Activated CD8-positive, alpha-beta memory T cell treated with anti-CD3 and anti-CD28 coated beads, Interleukin-2, amount 50 U/mL, for 48 hours (primary cell): Measurements from ENCODE around the gene CDK2AP2.
A peak's percentile ranks its signal among the peaks of the same experiment; 100 is the strongest.
"Not testable (repeated sequence)": the region's sequence is repeated elsewhere in the genome, so short reads cannot be mapped to it uniquely, and the experiment has no call there.

ENCODE experiments used
- DNase-seq: peaks from one replicate; pipeline ENCODE4 v3.0.0-alpha.2; 2020

CDK2AP2 gene

DNA sequence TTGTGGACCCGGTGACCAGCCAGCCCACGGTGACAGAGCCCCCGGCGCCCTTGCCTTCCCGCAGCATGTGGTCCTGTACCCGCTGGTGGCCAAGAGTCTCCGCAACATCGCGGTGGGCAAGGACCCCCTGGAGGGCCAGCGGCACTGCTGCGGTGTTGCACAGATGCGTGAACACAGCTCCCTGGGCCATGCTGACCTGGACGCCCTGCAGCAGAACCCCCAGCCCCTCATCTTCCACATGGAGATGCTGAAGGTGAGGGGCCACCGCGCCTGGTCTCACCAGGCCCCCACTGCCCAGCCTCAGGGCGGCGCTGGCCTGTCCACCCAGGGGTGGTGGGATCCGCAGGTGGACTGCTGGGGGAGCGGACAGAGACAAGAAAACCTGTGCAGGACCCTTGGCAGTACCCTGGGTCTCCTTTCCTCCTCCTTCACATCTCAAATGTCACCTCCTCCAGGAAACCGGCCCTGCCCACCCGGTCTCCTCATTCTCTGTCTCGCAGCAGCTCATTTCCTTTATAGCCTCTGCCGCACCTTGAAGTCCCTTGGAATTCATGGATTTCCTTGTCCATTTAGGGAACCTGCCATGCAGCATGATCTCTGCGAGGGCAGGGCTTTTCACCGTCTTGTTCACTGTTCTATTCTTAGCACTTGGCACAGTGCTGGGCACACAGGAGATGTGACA, 18.6 kb downstream of the CDK2AP2 start:
- DNase-seq, result no peak

DNA sequence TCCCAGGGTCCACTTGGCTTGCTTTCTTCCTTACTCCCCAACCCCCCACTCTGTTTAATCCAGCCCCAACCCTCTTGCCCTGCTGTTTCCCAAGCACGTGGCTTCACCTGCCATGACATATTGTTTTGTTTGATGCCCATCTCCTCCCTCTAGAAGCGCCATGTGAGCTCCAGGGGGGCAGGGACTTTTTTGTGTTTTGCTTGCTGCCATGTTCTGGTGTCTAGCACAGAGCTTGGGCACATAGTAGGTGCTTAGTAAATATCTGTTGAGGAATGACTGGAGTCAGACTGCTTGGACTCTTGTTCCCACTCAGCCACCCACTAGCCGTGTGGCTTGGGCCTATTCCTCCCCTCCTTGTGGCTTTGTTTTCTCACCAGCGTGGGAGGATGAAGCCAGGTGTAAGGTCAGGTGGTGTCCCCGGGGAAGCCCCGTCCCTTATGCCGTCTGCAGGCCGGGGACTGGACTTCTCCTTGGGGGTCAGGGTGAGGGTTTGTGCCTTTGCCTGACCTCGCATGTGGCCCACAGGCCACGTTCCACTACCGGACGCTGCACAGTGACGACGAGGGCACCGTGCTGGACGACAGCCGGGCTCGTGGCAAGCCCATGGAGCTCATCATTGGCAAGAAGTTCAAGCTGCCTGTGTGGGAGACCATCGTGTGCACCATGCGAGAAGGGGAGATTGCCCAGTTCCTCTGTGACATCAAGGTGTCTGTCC, 21.3 kb downstream of the CDK2AP2 start:
- peak; percentile 76 for DNase-seq

DNA sequence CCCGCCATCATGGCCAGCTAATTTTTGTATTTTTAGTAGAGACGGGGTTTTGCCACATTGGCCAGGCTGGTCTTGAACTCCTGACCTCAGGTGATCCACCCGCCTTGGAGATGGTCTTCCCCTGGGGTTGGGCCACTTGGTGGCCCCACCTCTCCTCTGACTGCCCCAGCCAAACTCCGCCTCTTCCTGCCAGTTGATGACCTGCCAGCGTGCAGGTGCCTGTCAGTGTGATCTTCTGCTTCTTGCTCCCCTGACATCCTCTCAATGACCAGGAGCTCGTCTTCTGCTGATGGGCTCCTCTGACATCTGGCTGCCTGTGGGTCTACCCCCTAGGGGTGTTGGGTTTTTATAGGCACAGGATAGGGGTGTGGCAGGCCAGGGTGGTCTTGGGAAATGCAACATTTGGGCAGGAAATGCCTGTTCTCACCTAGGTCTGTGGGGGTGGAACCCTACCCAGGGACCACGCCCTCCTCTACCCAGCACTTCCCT, 22.0 kb downstream of the CDK2AP2 start:
- peak; percentile 84 for DNase-seq

DNA sequence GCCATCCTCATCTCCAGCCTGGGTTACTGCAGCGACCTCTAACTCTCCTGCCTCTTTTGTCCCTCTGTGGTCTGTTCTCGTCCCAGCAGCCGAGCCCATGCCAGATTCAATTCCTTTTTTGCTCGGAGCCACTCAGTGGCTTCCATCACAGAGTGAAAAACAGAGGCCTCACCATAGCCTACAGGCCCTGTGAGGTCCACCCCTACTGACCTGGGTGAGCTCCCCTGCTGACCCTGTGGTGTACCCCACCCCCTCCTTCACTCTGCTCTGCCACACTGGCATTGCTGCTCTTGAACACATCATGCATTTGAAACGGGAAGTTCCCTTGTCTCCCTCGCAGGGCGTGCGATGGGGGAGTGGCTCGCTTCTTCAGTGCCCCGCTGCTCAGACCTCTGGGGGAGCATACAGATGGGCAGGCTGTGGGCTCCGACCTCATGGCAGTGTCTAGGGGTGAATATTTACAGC, 23.1 kb downstream of the CDK2AP2 start:
- peak; percentile 86 for DNase-seq

DNA sequence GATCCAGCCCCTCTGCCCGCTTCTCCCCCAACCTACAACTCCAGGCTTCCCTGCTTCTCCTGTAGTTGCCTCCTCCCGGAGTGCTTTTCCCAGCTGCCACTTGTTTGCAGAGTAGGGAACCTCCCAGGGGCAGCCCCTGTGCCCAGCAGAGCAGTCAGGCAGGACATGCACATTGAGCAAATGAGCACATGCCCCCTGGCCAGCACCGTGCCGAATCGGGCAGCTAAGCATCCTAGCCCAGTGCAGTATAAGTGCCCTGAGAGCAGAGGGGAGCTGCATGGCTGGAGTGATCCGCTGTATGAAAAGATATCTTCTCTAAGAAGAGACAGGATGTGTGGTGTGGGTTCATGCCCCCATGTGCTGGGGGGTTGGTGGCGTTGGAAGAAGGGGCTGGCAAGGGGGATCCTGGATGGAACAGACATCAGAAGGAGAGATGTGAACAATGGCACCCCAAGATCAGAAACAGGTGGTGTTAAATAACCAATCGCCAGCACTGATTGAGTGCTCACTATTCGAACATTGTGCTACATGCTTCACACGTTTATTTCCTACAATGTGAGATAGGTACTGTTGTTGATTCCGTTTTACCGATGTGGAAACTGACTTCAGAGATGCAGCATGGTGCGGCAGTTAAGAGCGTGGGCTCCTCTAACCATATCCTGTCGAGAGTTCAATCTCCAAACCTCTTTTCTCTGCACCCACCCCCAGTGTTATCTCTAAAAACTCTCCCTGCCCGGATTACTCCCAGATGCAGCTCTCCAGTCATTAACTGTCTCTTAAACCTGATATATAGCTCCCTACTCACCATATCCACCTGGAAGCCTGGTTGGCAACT, 23.9 kb downstream of the CDK2AP2 start:
- peak; percentile 78 for DNase-seq

DNA sequence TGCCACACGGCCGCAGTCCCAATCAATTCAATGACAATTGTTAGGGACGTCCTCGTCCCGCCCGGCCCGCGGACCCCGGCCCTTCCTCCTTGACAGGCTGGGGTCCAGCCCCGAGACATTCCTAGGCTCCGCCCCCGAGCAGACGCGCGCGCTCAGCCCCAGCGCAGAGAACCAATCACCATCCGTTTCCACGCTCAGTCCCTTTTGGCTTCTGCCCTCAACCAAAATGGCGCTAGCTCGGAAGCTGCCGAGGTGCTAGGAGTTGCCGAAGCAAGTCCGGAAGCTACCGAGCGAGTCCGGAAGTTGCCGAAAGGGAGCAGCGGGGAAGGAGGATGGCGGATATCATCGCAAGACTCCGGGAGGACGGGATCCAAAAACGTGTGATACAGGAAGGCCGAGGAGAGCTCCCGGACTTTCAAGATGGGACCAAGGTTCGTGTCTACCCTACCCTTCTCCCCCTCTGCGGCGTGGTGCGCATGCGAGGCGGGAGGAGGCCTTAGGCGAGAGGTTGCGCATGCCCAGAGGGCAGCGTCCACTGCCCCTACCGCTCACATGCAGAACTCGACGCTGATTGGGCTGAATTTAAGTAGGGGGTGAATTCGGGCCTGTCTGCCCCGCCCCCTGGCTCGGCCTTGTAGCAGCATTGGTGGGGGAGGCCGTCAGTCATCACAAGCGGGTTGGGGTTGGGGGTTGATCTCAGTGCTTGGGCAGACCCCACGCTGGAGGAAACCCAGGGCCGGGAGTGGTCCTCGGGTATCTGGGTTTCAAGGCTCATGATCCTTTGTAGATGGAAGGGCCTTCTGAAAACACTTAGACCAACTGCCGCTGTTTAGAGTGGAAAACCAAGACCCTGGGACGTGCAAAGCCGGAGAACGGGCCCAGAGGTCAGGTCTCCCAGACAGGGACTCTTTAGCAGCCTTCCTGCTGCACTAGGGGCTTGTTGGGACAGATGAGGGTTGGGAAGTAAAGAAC, 24.8 kb downstream of the CDK2AP2 start, which contains the start of gene AIP:
AIP (plus strand) TSS at position 200 of the 972 bp plus-strand sequence; CDS start at position 333, 133 bp downstream.
- peak; percentile 96 for DNase-seq

DNA sequence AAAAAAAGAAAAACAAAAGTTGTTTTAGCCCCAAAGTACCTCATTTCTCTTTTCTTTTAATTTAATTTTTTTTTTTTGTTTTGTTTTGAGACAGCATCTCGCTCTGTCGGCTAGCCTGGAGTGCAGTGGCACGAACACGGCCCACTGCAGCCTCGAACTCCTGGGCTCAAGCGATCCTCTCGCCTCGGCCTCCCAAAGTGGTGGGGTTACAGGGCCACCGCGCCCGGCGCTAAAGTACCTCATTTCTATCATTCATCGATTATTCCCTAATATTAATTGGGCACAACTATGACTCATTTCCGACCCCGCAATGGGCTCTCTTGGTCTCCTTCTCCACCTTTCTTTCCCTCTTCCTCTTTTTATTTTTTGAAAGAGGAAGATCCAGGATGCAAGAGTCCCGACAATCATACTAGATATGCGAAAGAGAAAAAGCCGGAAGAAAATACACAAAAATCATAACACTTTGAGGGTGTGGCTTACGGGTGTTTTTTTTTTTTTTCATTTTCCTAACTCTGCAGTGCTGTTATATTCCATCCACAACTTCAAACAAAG, 25.6 kb downstream of the CDK2AP2 start:
- no peak for DNase-seq

DNA sequence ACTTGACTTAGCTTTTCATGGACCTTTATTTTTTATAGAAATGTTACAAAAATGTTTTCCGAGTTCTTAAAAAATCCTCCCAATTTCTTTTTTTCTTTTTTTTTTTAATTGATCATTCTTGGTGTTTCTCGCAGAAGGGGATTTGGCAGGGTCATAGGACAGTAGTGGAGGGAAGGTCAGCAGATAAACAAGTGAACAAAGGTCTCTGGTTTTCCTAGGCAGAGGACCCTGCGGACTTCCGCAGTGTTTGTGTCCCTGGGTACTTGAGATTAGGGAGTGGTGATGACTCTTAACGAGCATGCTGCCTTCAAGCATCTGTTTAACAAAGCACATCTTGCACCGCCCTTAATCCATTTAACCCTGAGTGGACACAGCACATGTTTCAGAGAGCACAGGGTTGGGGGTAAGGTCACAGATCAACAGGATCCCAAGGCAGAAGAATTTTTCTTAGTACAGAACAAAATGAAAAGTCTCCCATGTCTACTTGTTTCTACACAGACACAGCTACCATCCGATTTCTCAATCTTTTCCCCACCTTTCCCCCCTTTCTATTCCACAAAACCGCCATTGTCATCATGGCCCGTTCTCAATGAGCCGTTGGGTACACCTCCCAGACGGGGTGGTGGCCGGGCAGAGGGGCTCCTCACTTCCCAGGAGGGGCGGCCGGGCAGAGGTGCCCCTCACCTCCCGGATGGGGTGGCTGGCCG, 30.5 kb downstream of the CDK2AP2 start:
- not testable (repeated sequence) for DNase-seq

DNA sequence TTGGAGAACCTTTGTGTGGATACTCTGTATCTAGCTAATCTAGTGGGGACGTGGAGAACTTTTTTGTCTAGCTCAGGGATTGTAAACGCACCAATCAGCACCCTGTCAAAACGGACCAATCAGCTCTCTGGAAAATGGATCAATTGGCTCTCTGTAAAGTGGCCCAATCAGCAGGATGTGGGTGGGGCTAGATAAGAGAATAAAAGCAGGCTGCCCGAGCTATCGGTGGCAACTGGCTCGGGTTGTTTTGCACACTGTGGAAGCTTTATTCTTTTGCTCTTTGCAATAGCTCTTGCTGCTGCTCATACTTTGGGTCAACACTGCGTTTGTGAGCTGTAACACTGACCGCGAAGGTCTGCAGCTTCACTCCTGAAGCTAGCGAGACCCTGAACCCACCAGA, 31.3 kb downstream of the CDK2AP2 start:
- DNase-seq, result not testable (repeated sequence)

DNA sequence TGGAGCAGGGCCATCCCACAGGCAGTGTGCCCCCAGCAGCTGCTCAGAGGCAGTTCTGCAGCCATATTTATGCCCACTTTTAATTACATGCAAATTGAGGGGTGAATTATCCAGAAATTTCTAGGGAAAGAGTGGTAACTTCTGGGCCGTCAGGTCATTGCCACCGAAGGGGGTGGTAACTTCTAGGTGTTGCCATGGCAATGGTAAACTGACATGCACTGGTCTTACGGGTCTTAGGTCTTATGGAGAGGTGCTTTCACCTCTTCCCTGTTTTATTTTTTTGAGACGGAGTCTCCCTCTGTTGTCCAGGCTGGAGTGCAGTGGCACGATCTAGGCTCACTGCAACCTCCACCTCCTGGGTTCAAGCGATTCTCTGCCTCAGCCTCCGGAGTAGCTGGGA, 35.1 kb downstream of the CDK2AP2 start:
- no peak for DNase-seq

DNA sequence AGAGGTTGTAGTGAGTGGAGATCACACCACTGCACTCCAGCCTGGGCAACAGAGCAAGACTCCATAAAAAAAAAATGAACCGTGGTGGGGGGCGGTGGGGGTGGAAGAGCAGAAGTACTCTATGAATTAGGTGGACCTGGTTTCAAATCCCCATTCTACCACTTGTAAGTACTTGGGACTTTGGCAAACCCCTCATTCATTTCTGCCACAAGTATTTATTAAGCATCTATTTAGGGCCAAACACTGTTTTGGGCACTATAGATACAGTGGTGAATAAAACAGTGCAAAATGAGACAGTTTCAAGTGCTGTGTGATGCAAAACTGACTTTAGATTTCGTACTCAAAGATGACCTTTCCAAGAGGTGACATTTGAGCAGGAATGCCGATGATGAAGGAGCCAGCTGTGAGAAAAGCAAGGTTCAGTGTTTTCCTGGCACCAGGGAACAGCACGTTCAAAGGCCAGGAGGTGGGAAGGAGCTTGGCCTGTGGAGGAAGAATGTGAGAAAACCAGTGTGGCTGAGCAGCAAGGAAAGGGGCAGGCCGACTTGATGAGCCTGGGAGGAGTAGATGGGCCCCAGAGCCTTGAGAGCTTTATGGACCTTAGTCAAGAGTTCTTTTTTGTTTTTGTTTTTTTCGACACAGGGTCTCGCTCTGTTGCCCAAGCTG, 37.5 kb downstream of the CDK2AP2 start:
- no peak for DNase-seq

DNA sequence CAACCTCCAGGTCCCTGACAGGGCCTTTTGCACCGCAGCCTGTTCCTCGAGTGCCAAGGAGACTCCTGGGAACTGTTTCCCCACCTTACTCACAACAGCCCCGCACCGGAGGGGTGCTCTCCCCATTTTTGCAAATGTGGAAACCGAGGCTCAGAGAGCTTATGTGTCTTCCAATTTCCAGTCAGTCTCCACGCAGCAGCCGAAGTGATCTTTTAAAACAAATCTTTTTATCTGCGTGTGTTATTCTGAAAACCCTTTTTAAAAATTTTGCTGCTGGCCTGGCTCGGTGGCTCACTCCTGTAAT, 38.5 kb downstream of the CDK2AP2 start:
- no peak for DNase-seq

DNA sequence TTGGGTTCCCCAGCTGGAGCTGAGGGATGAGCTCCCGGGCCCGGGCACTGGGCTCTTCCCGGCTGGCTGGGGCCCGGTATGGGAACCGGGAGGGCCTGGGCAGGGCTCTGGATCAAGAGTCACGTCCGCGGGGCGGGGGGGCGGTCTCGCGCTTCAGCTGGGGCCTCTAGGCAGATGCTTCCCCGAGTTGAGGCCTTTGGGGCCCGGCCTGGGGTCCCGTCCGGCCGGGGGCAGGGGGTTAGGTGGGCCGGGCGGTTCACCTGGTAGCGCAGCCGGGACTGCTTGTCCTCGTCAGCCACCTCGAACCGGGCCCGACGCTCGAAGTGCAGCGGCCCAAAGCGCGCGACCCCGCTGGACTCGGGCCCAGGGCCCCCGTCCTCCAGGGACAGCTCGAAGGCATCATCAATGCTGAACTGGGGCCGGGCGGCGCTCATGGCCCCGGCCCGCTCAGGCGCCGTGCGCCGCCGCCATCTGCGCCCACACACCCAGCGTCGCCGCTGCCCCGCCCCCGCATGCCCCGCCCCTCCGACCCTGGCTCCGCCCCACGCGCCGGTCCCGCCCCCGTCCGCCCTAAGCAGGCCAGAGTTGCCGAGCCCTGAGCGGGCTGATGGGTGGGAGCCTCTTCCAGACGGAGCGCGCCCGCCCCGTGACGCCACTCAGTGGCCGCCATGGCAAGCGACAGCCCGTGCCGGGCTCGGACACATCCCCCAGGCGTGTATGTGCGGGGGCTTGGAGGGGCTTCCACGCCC, 39.0 kb downstream of the CDK2AP2 start, which contains the start of gene TMEM134:
TMEM134 (minus strand) TSS at position 493 of the 749 bp plus-strand sequence; CDS start at position 434, 59 bp downstream.
- DNase-seq, result peak; percentile 99

DNA sequence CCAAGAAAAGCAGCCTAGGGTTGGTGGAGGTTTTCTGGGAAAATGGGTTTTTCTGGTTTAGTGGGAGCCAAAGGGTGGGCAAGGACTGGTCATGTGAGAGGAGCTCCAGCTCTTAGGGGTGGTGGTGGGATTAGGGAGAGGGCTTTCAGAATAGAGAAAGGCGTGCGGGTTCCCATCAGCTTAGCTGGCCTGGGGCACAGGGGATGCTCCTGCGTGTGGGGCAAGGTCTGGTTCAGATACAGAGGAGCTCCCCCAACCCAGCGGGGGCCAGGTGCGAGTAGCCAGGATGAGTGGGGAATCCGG, 39.6 kb downstream of the CDK2AP2 start:
- DNase-seq, result no peak

DNA sequence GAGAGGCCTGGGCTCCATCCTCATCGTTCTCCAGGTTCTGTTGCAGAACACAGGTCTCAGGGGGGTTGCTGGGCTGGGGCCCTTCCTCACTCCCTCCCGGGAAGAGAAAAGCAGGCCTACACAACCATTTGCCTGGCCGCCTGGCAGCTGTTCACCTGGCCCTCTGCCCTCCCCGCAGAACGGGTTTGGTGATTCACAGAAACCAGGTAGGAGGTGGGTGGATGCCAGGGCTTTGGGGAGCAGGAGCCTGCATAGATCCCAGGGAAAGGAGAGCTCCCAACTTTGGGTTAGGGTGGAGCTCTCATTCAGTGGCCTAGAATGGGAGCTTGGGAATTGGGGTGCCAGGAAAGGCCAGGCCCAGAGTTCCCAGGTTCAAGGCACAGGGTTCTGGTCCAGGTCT, 39.9 kb downstream of the CDK2AP2 start:
- no peak for DNase-seq

DNA sequence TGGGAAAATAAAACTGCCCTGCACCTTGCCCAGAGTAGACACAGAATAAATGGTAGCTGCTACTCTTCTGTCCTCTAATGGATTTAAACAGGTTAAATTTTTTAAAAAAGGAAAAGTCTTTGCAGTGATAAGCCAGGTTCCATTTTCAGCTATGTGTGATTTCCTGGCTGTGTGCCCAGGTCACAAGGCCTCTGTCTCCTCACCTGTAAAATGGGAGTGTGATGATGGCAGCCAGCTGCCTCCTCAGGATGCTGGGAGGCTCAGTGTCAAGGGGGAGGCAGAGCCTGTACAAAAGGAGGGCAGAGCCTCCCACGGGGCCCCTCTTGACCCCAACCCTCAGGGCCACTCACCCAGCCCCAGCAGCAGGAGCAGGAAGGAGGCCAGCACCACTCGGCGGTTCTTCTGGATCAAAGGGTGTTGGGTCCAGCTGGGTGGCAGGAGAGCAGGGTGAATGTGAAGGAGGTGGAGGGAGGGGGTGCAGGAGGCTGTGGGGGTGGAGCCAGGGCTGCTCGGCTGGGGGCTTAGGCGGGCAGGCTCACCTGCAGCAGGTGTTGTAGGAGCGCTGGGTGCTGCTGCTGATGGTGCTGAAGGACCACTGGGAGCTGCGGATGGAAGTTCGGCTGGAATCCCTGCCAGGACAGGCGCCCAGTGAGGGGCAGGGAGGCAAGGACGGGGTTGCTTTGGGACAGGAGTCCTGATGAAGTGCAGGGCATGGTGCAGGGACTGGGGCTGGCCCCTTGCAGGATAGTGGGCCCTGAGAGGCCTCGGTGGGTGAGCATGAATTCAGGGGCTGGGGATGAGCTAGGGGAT, 40.8 kb downstream of the CDK2AP2 start:
- no peak for DNase-seq

DNA sequence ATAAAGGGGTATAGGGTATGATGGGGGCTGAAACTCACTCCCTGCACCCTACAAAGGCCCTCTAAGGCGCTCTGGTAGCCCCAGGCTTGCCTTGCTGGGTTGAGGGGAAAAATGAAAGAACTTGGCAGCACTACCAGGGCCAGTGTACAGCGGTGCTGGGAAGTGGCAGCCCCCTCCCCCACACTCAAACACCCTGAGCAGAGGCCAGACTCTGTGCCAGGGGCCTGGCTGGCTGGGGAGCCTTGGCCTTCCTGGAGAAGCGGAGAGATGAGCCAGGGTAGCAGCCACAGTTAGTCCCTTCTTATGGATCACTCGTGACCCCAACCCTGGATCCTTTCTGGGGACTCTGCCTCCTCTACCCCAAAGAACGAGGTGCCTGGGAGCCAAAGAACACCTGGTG, 41.6 kb downstream of the CDK2AP2 start:
- no peak for DNase-seq

DNA sequence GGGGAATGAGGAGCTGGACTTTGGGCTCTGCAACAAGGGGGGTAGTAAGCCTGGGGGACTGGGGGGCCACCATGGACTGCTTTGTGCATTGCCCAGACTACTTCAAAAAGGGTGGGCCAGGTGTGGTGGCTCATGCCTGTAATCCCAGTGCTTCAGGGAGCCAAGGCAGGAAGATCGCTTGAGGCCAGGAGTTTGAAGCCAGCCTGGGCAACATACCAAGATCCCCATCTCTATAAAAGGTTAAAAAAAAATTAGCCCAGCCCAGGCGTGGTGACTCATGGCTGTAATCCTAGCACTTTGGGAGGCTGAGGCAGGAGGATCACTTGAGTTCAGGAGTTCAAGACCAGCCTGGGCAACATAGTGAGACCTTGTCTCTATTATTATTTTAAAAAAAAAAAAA, 42.4 kb downstream of the CDK2AP2 start:
- not testable (repeated sequence) for DNase-seq

DNA sequence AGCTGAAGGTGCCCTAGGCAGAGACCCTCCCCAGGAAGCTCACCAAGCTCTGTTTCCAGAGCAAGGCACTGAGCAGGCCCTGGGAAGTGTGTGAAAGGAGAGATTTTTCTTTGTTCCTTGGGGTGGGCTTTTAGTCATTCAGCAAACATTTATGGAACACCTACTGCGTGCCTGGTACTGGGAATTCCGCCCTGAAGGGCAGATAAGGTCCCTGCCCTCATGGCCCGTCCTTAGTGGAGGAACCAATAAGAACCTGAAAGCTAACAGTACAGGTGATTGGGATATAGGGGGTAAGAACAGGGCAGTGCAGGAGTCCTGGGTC, 42.8 kb downstream of the CDK2AP2 start:
- DNase-seq, result no peak
